ENCODE measurements around the gene OPA3.

DNA sequence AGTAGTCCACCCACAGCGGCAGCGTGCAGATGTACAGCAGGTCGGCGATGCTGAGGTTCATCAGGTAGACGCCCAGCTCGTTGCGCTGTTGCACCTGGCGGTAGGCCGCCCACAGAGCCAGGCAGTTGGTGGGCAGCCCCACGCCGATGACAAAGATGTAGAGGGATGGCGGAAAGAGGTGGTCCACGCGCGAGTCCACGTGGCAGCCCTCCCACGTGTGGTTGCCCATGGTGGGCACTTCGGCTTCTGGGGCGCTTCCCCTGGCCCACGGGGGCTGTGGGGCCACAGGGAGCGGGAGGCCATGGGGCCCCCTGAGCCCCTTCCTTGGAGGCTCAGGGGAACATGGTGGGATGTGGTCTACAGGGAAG lies 7.0 kb upstream of the OPA3 start:
- no peak for TF ChIP-seq POLR2A (IDR thresholded peaks at IDR 0.05)
- TF ChIP-seq, protein P1, sequence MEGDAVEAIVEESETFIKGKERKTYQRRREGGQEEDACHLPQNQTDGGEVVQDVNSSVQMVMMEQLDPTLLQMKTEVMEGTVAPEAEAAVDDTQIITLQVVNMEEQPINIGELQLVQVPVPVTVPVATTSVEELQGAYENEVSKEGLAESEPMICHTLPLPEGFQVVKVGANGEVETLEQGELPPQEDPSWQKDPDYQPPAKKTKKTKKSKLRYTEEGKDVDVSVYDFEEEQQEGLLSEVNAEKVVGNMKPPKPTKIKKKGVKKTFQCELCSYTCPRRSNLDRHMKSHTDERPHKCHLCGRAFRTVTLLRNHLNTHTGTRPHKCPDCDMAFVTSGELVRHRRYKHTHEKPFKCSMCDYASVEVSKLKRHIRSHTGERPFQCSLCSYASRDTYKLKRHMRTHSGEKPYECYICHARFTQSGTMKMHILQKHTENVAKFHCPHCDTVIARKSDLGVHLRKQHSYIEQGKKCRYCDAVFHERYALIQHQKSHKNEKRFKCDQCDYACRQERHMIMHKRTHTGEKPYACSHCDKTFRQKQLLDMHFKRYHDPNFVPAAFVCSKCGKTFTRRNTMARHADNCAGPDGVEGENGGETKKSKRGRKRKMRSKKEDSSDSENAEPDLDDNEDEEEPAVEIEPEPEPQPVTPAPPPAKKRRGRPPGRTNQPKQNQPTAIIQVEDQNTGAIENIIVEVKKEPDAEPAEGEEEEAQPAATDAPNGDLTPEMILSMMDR (IDR thresholded peaks at IDR 0.05), result no peak

Measured in stomach (tissue), 4 donors.